ENCODE measurements around the gene HSPA5. TPM values are rescaled to one million over a fixed set of nuclear protein-coding genes. Genes with fewer than 3 reads are reported as not detected.
"Not testable (repeated sequence)": the region's sequence is repeated elsewhere in the genome, so short reads cannot be mapped to it uniquely, and the experiment has no call there.

HSPA5 gene
- total RNA-seq, 2 donors from 2014 or later: 245 to 487 TPM

DNA sequence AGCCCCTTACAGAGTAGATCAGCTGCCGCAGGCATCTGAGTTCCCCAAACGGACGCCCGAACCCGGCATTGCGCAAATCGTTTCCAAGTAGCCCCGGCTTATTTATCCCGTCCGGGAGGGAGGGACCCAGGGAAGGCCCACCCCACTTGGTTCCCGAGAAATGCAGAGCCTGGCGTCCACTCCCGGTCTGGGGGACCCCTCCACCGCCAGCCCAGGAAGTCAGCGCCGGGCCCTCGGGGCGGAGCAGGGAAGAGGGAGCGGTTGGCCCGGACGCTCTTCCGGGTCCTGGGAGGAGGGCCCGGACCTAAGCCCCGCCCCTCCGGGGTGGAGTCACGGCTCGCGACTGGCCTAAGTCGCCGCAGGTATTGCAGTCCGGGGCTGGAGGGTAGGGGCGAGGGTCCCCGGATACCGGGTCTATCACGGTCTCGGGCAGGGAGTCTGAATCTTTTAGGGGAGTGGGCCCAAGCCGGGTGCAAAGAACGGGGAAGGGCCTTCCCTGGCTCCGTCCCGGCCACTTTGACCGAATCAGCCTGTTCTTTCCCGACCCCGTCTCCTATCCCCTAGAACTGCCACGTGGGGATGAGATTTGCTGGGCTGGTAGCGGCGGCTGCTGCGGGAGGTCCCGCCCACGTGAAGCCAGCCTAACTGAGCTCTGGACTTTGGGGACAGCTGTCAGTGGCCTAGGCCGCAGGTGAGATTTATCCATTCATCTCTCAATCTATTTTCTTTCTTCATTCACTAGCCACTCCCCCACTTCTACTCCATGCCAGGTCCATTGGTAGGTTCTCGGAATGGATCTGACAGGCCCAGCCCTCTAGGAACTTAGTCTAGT is 40.7 kb downstream of the HSPA5 start, which contains the start of gene RABEPK:
TSS of gene RABEPK (plus strand) at position 327 of the 832 bp plus-strand sequence. CDS start 2,472 bp downstream, outside the sequence.
- WGBS, 2 experiments (ENCODE audit: insufficient coverage in 1 of 2, insufficient read length in 1 of 2): 0% methylated on average over 19 to 51 of the region's 51 CpGs
- Mint-ChIP-seq H3K27me3 (ENCODE audit: insufficient read depth) (peaks cover 8% of the 10 kb centered on the region), H3K4me3 (peak within 1 kb of the TSS; percentile 82), H3K36me3 (ENCODE audit: low read depth) (peaks cover 11% of the 10 kb centered on the region), H3K27ac (peak within 1 kb of the TSS; percentile 98), H3K9me3 (no peaks in the 10 kb centered on the region), H3K4me1 (peaks cover 17% of the 10 kb centered on the region)
- no peaks in the 10 kb centered on the region for H3K9me3 ChIP-seq (ENCODE audit: control insufficient read depth, low read length)
- no peaks in the 10 kb centered on the region for H3K27me3 ChIP-seq (ENCODE audit: control insufficient read depth, insufficient read depth, low read length, poor library complexity, severe bottlenecking)
- H3K36me3 ChIP-seq (ENCODE audit: control insufficient read depth, insufficient read depth, low read length): peaks cover 10% of the 10 kb centered on the region
- H3K4me3 ChIP-seq (ENCODE audit: low read length): peak within 1 kb of the TSS; percentile 78
- peak; percentile 97 for DNase-seq
- H3K9ac ChIP-seq (ENCODE audit: extremely low read depth, low read length, poor library complexity, severe bottlenecking): peak within 1 kb of the TSS; percentile 74
- TF ChIP-seq, protein P1, sequence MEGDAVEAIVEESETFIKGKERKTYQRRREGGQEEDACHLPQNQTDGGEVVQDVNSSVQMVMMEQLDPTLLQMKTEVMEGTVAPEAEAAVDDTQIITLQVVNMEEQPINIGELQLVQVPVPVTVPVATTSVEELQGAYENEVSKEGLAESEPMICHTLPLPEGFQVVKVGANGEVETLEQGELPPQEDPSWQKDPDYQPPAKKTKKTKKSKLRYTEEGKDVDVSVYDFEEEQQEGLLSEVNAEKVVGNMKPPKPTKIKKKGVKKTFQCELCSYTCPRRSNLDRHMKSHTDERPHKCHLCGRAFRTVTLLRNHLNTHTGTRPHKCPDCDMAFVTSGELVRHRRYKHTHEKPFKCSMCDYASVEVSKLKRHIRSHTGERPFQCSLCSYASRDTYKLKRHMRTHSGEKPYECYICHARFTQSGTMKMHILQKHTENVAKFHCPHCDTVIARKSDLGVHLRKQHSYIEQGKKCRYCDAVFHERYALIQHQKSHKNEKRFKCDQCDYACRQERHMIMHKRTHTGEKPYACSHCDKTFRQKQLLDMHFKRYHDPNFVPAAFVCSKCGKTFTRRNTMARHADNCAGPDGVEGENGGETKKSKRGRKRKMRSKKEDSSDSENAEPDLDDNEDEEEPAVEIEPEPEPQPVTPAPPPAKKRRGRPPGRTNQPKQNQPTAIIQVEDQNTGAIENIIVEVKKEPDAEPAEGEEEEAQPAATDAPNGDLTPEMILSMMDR (conservative IDR thresholded peaks at IDR 0.05): no peak
- H3K4me1 ChIP-seq (ENCODE audit: control insufficient read depth, insufficient read depth, low read length): peaks cover 2% of the 10 kb centered on the region
- H3K27ac ChIP-seq (ENCODE audit: low read depth, low read length): peak within 1 kb of the TSS; percentile 41

DNA sequence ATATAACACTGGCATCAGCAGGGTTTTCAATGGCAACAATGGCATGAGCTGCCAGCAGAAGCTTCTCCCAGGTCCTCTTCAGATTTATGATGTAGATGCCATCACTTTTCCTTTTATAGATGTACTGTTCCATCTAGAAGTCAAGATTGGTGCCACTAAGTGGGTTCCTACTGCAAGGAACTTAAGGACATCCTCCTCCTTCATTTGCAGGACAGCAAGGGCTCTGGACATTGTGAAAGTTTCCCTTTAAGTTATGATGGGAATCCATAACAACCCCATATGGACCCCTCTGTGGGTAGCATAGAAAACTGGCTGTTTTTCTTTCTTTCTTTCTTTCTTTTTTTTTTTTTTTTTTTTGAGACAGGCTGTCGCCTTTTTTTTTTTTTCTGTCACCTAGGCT is 45.6 kb downstream of the HSPA5 start:
- not testable (repeated sequence) for DNase-seq; H3K4me3 ChIP-seq (ENCODE audit: low read length); H3K9me3 ChIP-seq (ENCODE audit: control insufficient read depth, low read length); H3K9ac ChIP-seq (ENCODE audit: extremely low read depth, low read length, poor library complexity, severe bottlenecking); H3K27ac Mint-ChIP-seq; H3K9me3 Mint-ChIP-seq; H3K4me3 Mint-ChIP-seq; H3K36me3 Mint-ChIP-seq (ENCODE audit: low read depth); H3K36me3 ChIP-seq (ENCODE audit: control insufficient read depth, insufficient read depth, low read length); H3K4me1 ChIP-seq (ENCODE audit: control insufficient read depth, insufficient read depth, low read length); H3K27me3 Mint-ChIP-seq (ENCODE audit: insufficient read depth); H3K27me3 ChIP-seq (ENCODE audit: control insufficient read depth, insufficient read depth, low read length, poor library complexity, severe bottlenecking); H3K4me1 Mint-ChIP-seq; H3K27ac ChIP-seq (ENCODE audit: low read depth, low read length)
- WGBS, 2 experiments (ENCODE audit: insufficient coverage in 1 of 2, insufficient read length in 1 of 2): no CpG with 5 or more reads among the region's 1 CpG

DNA sequence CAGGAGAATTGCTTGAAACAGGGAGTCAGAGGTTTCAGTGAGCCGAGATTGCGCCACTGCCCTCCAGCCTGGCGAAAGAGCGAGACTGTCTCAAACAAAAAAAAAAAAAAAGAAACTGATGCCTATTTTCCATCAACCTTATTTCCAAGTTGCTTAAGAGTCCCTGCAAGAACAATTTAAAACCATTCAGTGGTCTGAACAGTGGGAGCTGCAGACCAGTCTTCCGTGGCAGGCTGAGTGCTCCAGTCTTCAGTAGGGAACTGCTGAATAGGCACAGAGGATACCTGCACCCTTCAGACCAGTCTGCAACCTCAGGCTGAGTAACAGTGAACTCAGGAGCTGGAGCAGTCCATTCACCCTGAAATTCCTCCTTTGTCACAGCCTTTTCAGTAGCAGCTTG is 46.7 kb downstream of the HSPA5 start:
- not testable (repeated sequence) for H3K36me3 ChIP-seq (ENCODE audit: control insufficient read depth, insufficient read depth, low read length); H3K36me3 Mint-ChIP-seq (ENCODE audit: low read depth); H3K4me3 ChIP-seq (ENCODE audit: low read length); H3K4me3 Mint-ChIP-seq; H3K9ac ChIP-seq (ENCODE audit: extremely low read depth, low read length, poor library complexity, severe bottlenecking); H3K9me3 Mint-ChIP-seq; H3K4me1 ChIP-seq (ENCODE audit: control insufficient read depth, insufficient read depth, low read length); H3K27ac Mint-ChIP-seq; DNase-seq; H3K27me3 ChIP-seq (ENCODE audit: control insufficient read depth, insufficient read depth, low read length, poor library complexity, severe bottlenecking); H3K27ac ChIP-seq (ENCODE audit: low read depth, low read length); H3K27me3 Mint-ChIP-seq (ENCODE audit: insufficient read depth); H3K9me3 ChIP-seq (ENCODE audit: control insufficient read depth, low read length); H3K4me1 Mint-ChIP-seq
- WGBS, 2 experiments (ENCODE audit: insufficient coverage in 1 of 2, insufficient read length in 1 of 2): 95 to 100% methylated on average over 5 of the region's 5 CpGs

DNA sequence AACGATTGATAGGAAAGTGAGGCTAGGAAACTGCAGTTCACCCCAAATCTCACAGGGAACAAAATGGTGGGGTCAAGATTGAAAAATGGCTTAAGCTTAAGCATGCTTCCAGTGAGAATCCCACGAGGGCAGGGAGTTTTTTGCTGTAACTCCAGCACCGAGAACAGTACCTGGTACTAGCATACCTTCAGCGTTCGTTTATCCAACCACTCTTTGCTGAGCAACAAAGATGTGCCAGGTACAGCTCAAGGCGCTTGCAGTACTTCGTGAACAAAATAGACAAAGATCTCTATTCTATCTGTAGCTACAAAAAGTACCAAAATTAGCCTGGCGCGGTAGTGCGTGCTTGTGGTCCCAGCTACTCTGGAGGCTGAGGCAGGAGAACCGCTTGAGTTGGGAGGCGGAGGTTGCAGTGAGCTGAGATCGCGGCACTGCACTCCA is 50.8 kb downstream of the HSPA5 start:
- H3K4me3 Mint-ChIP-seq: peak overlapping the region; percentile 92
- H3K27ac ChIP-seq (ENCODE audit: low read depth, low read length): peak overlapping the region; percentile 25
- WGBS, 2 experiments (ENCODE audit: insufficient coverage in 1 of 2, insufficient read length in 1 of 2): 75 to 76% methylated on average over 14 of the region's 14 CpGs
- no peaks in the 10 kb centered on the region for H3K27me3 Mint-ChIP-seq (ENCODE audit: insufficient read depth)
- no peak for DNase-seq
- peaks cover 10% of the 10 kb centered on the region for H3K4me1 Mint-ChIP-seq
- peak overlapping the region; percentile 97 for H3K27ac Mint-ChIP-seq
- H3K4me3 ChIP-seq (ENCODE audit: low read length): peak overlapping the region; percentile 86
- H3K9ac ChIP-seq (ENCODE audit: extremely low read depth, low read length, poor library complexity, severe bottlenecking): peak overlapping the region; percentile 68
- peaks cover 4% of the 10 kb centered on the region for H3K36me3 Mint-ChIP-seq (ENCODE audit: low read depth)
- no peaks in the 10 kb centered on the region for H3K4me1 ChIP-seq (ENCODE audit: control insufficient read depth, insufficient read depth, low read length)
- no peaks in the 10 kb centered on the region for H3K9me3 Mint-ChIP-seq
- no peaks in the 10 kb centered on the region for H3K27me3 ChIP-seq (ENCODE audit: control insufficient read depth, insufficient read depth, low read length, poor library complexity, severe bottlenecking)
- TF ChIP-seq, protein P1 (conservative IDR thresholded peaks at IDR 0.05): no peak
- no peaks in the 10 kb centered on the region for H3K9me3 ChIP-seq (ENCODE audit: control insufficient read depth, low read length)
- H3K36me3 ChIP-seq (ENCODE audit: control insufficient read depth, insufficient read depth, low read length): peaks cover 6% of the 10 kb centered on the region

All from endodermal cell (in vitro differentiated cells).